B cell (primary cell): ENCODE results near the gene PCDH9. TPM values are rescaled to one million over a fixed set of nuclear protein-coding genes. Genes with fewer than 3 reads are reported as not detected.

Experiments
- ATAC-seq: fragments of 200-7000 bp; cut with Tn5 transposase; one replicate; pipeline ENCODE4 v1.10.0; 2021; ENCODE audit warnings: low read depth, mild to moderate bottlenecking, moderate number of reproducible peaks, moderate library complexity
- CTCF ChIA-PET: fragments of 350-600 bp; sonication (Branson Sonifier 250); formaldehyde crosslinking; loops from one replicate; lab custom pipeline; 2021; ENCODE audit warnings: antibody characterized with exemption, inconsistent platforms; lab: Charles Lee
- POLR2A ChIA-PET: fragments of 350-600 bp; sonication (Branson Sonifier 250); formaldehyde crosslinking; loops from one replicate; lab custom pipeline; 2021; ENCODE audit warnings: antibody characterized with exemption; lab: Charles Lee
- DNase-seq: peaks from one replicate; pipeline ENCODE4 v3.0.0; 2013
- H2AFZ ChIP-seq: 2 replicates; pipeline ENCODE4 v1.6.1; 2012; ENCODE audit warnings: mild to moderate bottlenecking, low read depth, low read length; ENCODE audit not compliant: insufficient read depth, poor library complexity, severe bottlenecking
- H3K27ac ChIP-seq, 2 donors: 1 replicate in 1 of 2; 2 replicates in 1 of 2; pipeline ENCODE4 v1.5.1; 2012 to 2013; ENCODE audit warnings: low read length in 2 of 2, mild to moderate bottlenecking in 2 of 2, moderate library complexity in 1 of 2
- H3K27me3 ChIP-seq, 4 experiments: fragments of 200-600 bp in 1 of 4; sonication (generic) in 1 of 4; replicated peaks in 1 of 4; 1 replicate in 2 of 4; 2 replicates in 2 of 4; pipeline versions ENCODE4 v1.6.1 to v1.7.0; 2013 to 2016; ENCODE audit warnings: low read length in 3 of 4, mild to moderate bottlenecking in 2 of 4, mixed read lengths in 1 of 4, moderate library complexity in 1 of 4; ENCODE audit not compliant: insufficient read depth in 4 of 4, control insufficient read depth in 3 of 4; ENCODE audit errors: control extremely low read depth in 1 of 4
- H3K36me3 ChIP-seq, 2 experiments: replicated peaks in 1 of 2; 1 replicate in 1 of 2; 2 replicates in 1 of 2; pipeline versions ENCODE4 v1.6.1 to v1.7.1; 2013; ENCODE audit warnings: low read length in 1 of 2; ENCODE audit not compliant: insufficient read depth in 2 of 2, control insufficient read depth in 1 of 2; ENCODE audit errors: control extremely low read depth in 1 of 2, extremely low read depth in 1 of 2
- H3K4me1 ChIP-seq, 2 donors: fragments of 200-600 bp in 1 of 2; sonication (generic) in 1 of 2; 1 replicate in 1 of 2; 2 replicates in 1 of 2; pipeline versions ENCODE4 v1.5.1 to v1.6.1; 2013 to 2017; ENCODE audit warnings: low read length in 2 of 2; ENCODE audit not compliant: control insufficient read depth in 2 of 2, insufficient read depth in 2 of 2
- H3K4me2 ChIP-seq: replicated peaks from 2 replicates; pipeline ENCODE3; 2012; ENCODE audit warnings: mild to moderate bottlenecking, low read depth, low read length; ENCODE audit not compliant: poor library complexity, severe bottlenecking
- H3K4me3 ChIP-seq, 5 experiments: fragments of 200-600 bp in 1 of 5; sonication (generic) in 1 of 5; 1 replicate in 3 of 5; 2 replicates in 2 of 5; pipeline versions ENCODE4 v1.5.1 to v1.7.0; 2011 to 2016; ENCODE audit warnings: low read length in 4 of 5, mild to moderate bottlenecking in 4 of 5, low read depth in 2 of 5, control low read depth in 1 of 5, moderate library complexity in 1 of 5; ENCODE audit not compliant: insufficient read depth in 1 of 5; ENCODE audit errors: control extremely low read depth in 1 of 5, extremely low read depth in 1 of 5
- H3K79me2 ChIP-seq: fragments of 200-600 bp; sonication (generic); one replicate; pipeline ENCODE4 v1.6.0; 2016; ENCODE audit warnings: low read length; ENCODE audit not compliant: control insufficient read depth, insufficient read depth
- H3K9ac ChIP-seq: fragments of 200-600 bp; sonication (generic); 2 replicates; pipeline ENCODE4 v1.6.1; 2017; ENCODE audit warnings: mild to moderate bottlenecking, low read length, moderate library complexity
- H3K9me3 ChIP-seq, 3 donors: one replicate each; pipeline versions ENCODE4 v1.6.1 to v1.7.1; 2013; ENCODE audit warnings: low read length in 2 of 3; ENCODE audit not compliant: control insufficient read depth in 2 of 3, insufficient read depth in 1 of 3; ENCODE audit errors: control extremely low read depth in 1 of 3
- H4K20me1 ChIP-seq: 2 replicates; pipeline ENCODE4 v1.6.0; 2012; ENCODE audit warnings: mild to moderate bottlenecking, low read length; ENCODE audit not compliant: insufficient read depth, control insufficient read depth, poor library complexity, severe bottlenecking
- H3K27ac Mint-ChIP-seq: one replicate; pipeline ENCODE4 v1.8.0; 2021; ENCODE audit warnings: mixed read lengths
- H3K27me3 Mint-ChIP-seq: one replicate; pipeline ENCODE4 v1.8.0; 2021; ENCODE audit warnings: mixed read lengths
- H3K4me1 Mint-ChIP-seq: one replicate; pipeline ENCODE4 v1.8.0; 2021; ENCODE audit warnings: mixed read lengths
- H3K4me3 Mint-ChIP-seq: one replicate; pipeline ENCODE4 v1.8.0; 2021; ENCODE audit warnings: mixed read lengths
- H3K9me3 Mint-ChIP-seq: one replicate; pipeline ENCODE4 v1.8.0; 2022; ENCODE audit warnings: mixed read lengths; ENCODE audit not compliant: insufficient read depth
- EZH2 ChIP-seq: IDR thresholded peaks from 2 replicates; pipeline ENCODE4 v1.6.1; 2012; ENCODE audit warnings: borderline replicate concordance, low read depth, mild to moderate bottlenecking, moderate library complexity, low read length; ENCODE audit not compliant: insufficient read depth, poor library complexity, severe bottlenecking
- WGBS: methylation state at CpG from one replicate; pipeline ENCODE4 v1.1.5; 2013; ENCODE audit warnings: missing lambda C conversion rate; ENCODE audit not compliant: insufficient coverage; 5-methylcytosine and 5-hydroxymethylcytosine counted together
- intact Hi-C: fragments of 100-400 bp; cut with micrococcal nuclease; formaldehyde crosslinking; loops from one replicate; pipeline ENCODE4 v1.10.0; 2022
- polyA plus RNA-seq: library from polyadenylated mRNA; depleted of rRNA; stranded (reverse); fragments of >200 nt; gene quantifications from 2 replicates; pipeline ENCODE4 v1.2.3, GENCODE V29; 2012
- total RNA-seq, 2 donors: library from RNA; stranded (reverse); fragments of 120-200 nt in 1 of 2; gene quantifications; 1 replicate in 1 of 2; 2 replicates in 1 of 2; pipeline versions ENCODE4 v1.2.3 to v1.2.4, GENCODE V29; 2013 to 2022
- TF ChIP-seq, protein P1 (sequence below): fragments of 200-600 bp; IDR thresholded peaks from one replicate; pipeline ENCODE4 v1.8.0; 2022; ENCODE audit warnings: antibody characterized with exemption, mild to moderate bottlenecking

PCDH9 gene
- total and polyA plus RNA-seq, 2 donors (not counting 1 experiment from before 2014, with no cell fraction given): 13.1 to 21.8 TPM

DNA sequence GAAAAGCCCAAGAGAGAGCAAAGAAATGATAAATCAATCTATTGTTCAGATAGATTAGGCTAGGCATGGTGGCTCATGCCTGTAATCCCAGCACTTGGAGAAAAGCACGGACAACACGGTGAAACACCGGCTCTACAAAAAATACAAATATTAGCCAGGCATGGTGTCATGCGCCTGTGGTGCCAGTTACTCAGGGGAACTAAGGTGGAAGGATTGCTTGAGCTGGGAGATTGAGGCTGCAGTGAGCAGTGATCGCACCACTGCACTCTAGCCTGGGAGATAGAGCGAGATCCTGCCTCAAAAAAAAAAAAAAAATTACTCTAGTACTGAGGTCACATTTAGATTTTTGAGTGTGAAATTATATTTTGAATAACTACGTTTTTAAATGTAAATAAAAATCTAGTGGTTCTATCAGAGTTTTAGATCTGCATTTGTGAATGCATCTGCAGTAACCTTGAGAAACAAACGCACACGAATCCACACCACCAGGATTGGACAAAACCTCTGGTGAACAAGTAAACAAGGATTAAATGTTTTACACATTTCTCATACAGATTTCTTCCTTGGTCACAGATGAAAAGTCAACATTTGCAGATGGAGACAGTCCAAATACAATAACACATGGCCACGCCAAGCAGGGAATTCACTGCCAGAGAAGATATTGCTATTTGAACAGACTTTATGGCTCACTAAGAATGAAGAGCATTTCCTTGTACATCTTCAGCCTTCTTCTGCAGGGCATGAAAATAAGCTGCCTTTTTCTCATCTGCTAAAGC lies 917.6 kb downstream of the PCDH9 start:
- ATAC-seq (no peak), DNase-seq (no peak)
- CTCF ChIA-PET: no interaction called here
- H2AFZ ChIP-seq: no peak overlapping the region
- H3K27me3 ChIP-seq: no peaks in the 10 kb centered on the region
- TF ChIP-seq EZH2: no peak
- TF ChIP-seq, protein P1, sequence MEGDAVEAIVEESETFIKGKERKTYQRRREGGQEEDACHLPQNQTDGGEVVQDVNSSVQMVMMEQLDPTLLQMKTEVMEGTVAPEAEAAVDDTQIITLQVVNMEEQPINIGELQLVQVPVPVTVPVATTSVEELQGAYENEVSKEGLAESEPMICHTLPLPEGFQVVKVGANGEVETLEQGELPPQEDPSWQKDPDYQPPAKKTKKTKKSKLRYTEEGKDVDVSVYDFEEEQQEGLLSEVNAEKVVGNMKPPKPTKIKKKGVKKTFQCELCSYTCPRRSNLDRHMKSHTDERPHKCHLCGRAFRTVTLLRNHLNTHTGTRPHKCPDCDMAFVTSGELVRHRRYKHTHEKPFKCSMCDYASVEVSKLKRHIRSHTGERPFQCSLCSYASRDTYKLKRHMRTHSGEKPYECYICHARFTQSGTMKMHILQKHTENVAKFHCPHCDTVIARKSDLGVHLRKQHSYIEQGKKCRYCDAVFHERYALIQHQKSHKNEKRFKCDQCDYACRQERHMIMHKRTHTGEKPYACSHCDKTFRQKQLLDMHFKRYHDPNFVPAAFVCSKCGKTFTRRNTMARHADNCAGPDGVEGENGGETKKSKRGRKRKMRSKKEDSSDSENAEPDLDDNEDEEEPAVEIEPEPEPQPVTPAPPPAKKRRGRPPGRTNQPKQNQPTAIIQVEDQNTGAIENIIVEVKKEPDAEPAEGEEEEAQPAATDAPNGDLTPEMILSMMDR: no peak
- Mint-ChIP-seq H3K9me3 (no peaks in the 10 kb centered on the region), H3K27ac (no peak overlapping the region), H3K4me3 (no peak overlapping the region), H3K4me1 (no peaks in the 10 kb centered on the region), H3K27me3 (no peaks in the 10 kb centered on the region)
- no peak overlapping the region for H3K27ac ChIP-seq
- no peaks in the 10 kb centered on the region for H4K20me1 ChIP-seq
- H3K9ac ChIP-seq: no peak overlapping the region
- 90% methylated on average over 4 of the region's 10 CpGs for WGBS
- POLR2A ChIA-PET: no interaction called here
- no peaks in the 10 kb centered on the region for H3K79me2 ChIP-seq
- H3K9me3 ChIP-seq: no peaks in the 10 kb centered on the region
- intact Hi-C loops: no loop called here
- no peaks in the 10 kb centered on the region for H3K4me1 ChIP-seq
- no peak overlapping the region for H3K4me2 ChIP-seq
- no peaks in the 10 kb centered on the region for H3K36me3 ChIP-seq
- H3K4me3 ChIP-seq: no peak overlapping the region

DNA sequence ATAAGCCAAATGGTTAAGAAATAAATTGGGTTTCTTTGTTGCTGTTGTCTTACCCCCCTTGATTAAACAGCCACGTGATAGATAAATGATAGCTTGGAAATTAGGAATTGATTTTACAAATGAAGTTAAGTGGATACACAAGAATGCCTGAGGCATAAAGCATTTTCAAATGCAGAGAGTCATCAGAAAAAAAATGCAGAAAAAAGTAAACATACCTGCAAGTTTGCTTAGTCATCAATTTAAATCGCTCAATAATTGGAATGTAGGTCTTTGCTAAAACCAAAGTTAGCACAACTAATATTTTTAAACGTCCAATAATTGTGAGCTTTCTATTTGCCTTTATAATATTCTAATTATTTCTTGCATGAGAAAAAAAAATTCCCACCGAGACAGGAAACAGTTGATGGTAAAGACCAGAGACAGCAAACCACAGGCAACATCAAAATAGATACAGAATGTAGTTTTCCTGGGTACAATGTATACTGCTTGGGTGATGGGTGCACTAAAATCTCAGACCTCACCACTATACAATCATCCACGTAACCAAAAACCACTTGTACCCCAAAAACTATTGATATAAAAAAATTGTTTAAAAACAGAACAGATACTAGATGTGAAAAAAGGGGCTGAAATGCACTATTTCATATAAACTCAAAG lies 924.0 kb downstream of the PCDH9 start:
- Histone ChIP-seq H2AFZ (no peak overlapping the region), H3K27me3 (no peaks in the 10 kb centered on the region), H3K4me1 (peaks cover 4 to 7% of the 10 kb centered on the region in 2 donors), H3K36me3 (no peaks in the 10 kb centered on the region), H3K4me2 (peak overlapping the region; percentile 4), H3K4me3 (no peak overlapping the region), H3K9me3 (peaks cover 0 to 1% (median 0%) of the 10 kb centered on the region in 3 donors), H3K9ac (no peak overlapping the region), H3K79me2 (no peaks in the 10 kb centered on the region), H3K27ac (peak overlapping the region in 1 of 2 donors; percentile 23), H4K20me1 (no peaks in the 10 kb centered on the region)
- Mint-ChIP-seq H3K9me3 (no peaks in the 10 kb centered on the region), H3K4me1 (peaks cover 15% of the 10 kb centered on the region), H3K27ac (no peak overlapping the region), H3K4me3 (peak overlapping the region; percentile 8), H3K27me3 (no peaks in the 10 kb centered on the region)
- intact Hi-C loops: no loop called here
- DNase-seq: no peak
- ATAC-seq: no peak
- CTCF ChIA-PET: no interaction called here
- POLR2A ChIA-PET: no interaction called here
- no peak for TF ChIP-seq EZH2
- TF ChIP-seq, protein P1: no peak
- no CpG with 5 or more reads among the region's 5 CpGs for WGBS
